ENCODE results near the gene HOPX. TPM values are rescaled to one million over a fixed set of nuclear protein-coding genes. Genes with fewer than 3 reads are reported as not detected.

HOPX gene
- polyA plus RNA-seq, 2 of the 4 experiments (the other 2 are of a cell fraction) = not detected

GRCh38 chr4:56723659-56724230, 42.6 kb upstream of the HOPX start:
- CTCF ChIA-PET = no interaction called here
- no peak for FAIRE-seq
- Histone ChIP-seq H3K4me2 (no peak overlapping the region), H3K9me3 (no peaks in the 10 kb centered on the region), H3K4me3 (no peak overlapping the region), H3K4me1 (no peaks in the 10 kb centered on the region), H3K27ac (no peak overlapping the region)
- no peak for DNase-seq (ENCODE audit: low read depth in 1 of 2, low spot score in 1 of 2)
- TF ChIP-seq CHD2 (IDR thresholded peaks at IDR 0.05; ENCODE audit: low read length, partially characterized antibody) (no peak), ZFP36 (IDR thresholded peaks at IDR 0.05; ENCODE audit: borderline replicate concordance, partially characterized antibody) (no peak), TP53 (CRISPR knock-in tag; IDR thresholded peaks at IDR 0.05) (no peak), JUNB (IDR thresholded peaks at IDR 0.05) (no peak), TFCP2L1 (CRISPR knock-in tag; IDR thresholded peaks at IDR 0.05) (no peak), FOXS1 (CRISPR knock-in tag; IDR thresholded peaks at IDR 0.05) (no peak), RNF2 (IDR thresholded peaks at IDR 0.05; ENCODE audit: borderline replicate concordance, low read depth) (no peak), RFX5 (IDR thresholded peaks at IDR 0.05) (no peak)
- POLR2A ChIA-PET = no interaction called here
- ATAC-seq = no peak
- WGBS (ENCODE audit: missing lambda C conversion rate) = 69% methylated on average over 2 of the region's 2 CpGs

GRCh38 chr4:56723201-56723605, 42.1 kb upstream of the HOPX start:
- DNase-seq (ENCODE audit: low read depth in 1 of 2, low spot score in 1 of 2) (no peak), ATAC-seq (no peak), FAIRE-seq (no peak)
- Histone ChIP-seq H3K27ac (no peak overlapping the region), H3K9me3 (no peaks in the 10 kb centered on the region), H3K4me2 (no peak overlapping the region), H3K4me3 (no peak overlapping the region), H3K4me1 (no peaks in the 10 kb centered on the region)
- WGBS (ENCODE audit: missing lambda C conversion rate) = 58% methylated on average over 5 of the region's 5 CpGs
- CTCF ChIA-PET = no interaction called here
- TF ChIP-seq ZFP36 (IDR thresholded peaks at IDR 0.05; ENCODE audit: borderline replicate concordance, partially characterized antibody) (no peak), EP300 (IDR thresholded peaks at IDR 0.05) (no peak), HOXA7 (CRISPR knock-in tag; IDR thresholded peaks at IDR 0.05) (no peak), HEYL (CRISPR knock-in tag; IDR thresholded peaks at IDR 0.05) (no peak), CHD2 (IDR thresholded peaks at IDR 0.05; ENCODE audit: low read length, partially characterized antibody) (no peak), PBX3 (IDR thresholded peaks at IDR 0.05) (no peak), ESRRA (IDR thresholded peaks at IDR 0.05; ENCODE audit: borderline replicate concordance, low read length) (no peak), ZC3H11A (IDR thresholded peaks at IDR 0.05) (no peak), NPAS2 (CRISPR knock-in tag; IDR thresholded peaks at IDR 0.05; ENCODE audit: borderline replicate concordance) (no peak), RFX5 (IDR thresholded peaks at IDR 0.05) (no peak), FOXS1 (CRISPR knock-in tag; IDR thresholded peaks at IDR 0.05) (no peak), CTCF (IDR thresholded peaks at IDR 0.05) (no peak), EHF (CRISPR knock-in tag; IDR thresholded peaks at IDR 0.05) (no peak), MAX (IDR thresholded peaks at IDR 0.05) (no peak), HDAC2 (IDR thresholded peaks at IDR 0.05) (no peak)
- POLR2A ChIA-PET = no interaction called here

GRCh38 chr4:56708146-56708545, 27.1 kb upstream of the HOPX start:
- no peak overlapping the region for H3K4me3 ChIP-seq
- FAIRE-seq = no peak
- no peaks in the 10 kb centered on the region for H3K9me3 ChIP-seq
- TF ChIP-seq MAZ (IDR thresholded peaks at IDR 0.05; ENCODE audit: borderline replicate concordance, low read depth, low read length) (no peak), EHMT2 (IDR thresholded peaks at IDR 0.05; ENCODE audit: low read depth) (no peak), RNF2 (IDR thresholded peaks at IDR 0.05; ENCODE audit: borderline replicate concordance, low read depth) (no peak), FOXS1 (CRISPR knock-in tag; IDR thresholded peaks at IDR 0.05) (no peak), NR3C1 (IDR thresholded peaks at IDR 0.05) (no peak), JUN (IDR thresholded peaks at IDR 0.05) (no peak), MAX (IDR thresholded peaks at IDR 0.05) (no peak), KDM5A (IDR thresholded peaks at IDR 0.05) (no peak), ZNF302 (CRISPR knock-in tag; IDR thresholded peaks at IDR 0.05) (no peak), FOSL2 (IDR thresholded peaks at IDR 0.05) (no peak), FOSL2 (CRISPR knock-in tag; IDR thresholded peaks at IDR 0.05) (no peak), TFCP2L1 (CRISPR knock-in tag; IDR thresholded peaks at IDR 0.05) (no peak), KDM1A (IDR thresholded peaks at IDR 0.05; ENCODE audit: low read depth) (no peak), JUNB (IDR thresholded peaks at IDR 0.05) (no peak), RFX5 (IDR thresholded peaks at IDR 0.05) (no peak)
- DNase-seq (ENCODE audit: low read depth in 1 of 2, low spot score in 1 of 2) = no peak
- no peak for ATAC-seq
- H3K27ac ChIP-seq = no peak overlapping the region
- H3K4me1 ChIP-seq = no peaks in the 10 kb centered on the region
- 38% methylated on average over 1 of the region's 1 CpG for WGBS (ENCODE audit: missing lambda C conversion rate)
- ChIA-PET CTCF (no interaction called here), POLR2A (no interaction called here)
- no peak overlapping the region for H3K4me2 ChIP-seq

Measured in A549 (cell line).